ENCODE measurements around the gene BBS7.

BBS7 gene

GRCh38 chr4:121789960-121790829 lies 80.1 kb downstream of the BBS7 start:
- DNase-seq: no peak

GRCh38 chr4:121789455-121789854 lies 80.8 kb downstream of the BBS7 start:
- DNase-seq: no peak

GRCh38 chr4:121788896-121789295 lies 81.4 kb downstream of the BBS7 start:
- no peak for DNase-seq

- DNase-seq: no peak
Observed at GRCh38 chr4:121786221-121786620, 84.1 kb downstream of the BBS7 start.

GRCh38 chr4:121785479-121785878 lies 84.8 kb downstream of the BBS7 start:
- no peak for DNase-seq

- no peak for DNase-seq
Observed at GRCh38 chr4:121784975-121785374, 85.3 kb downstream of the BBS7 start.

- no peak for DNase-seq
Observed at GRCh38 chr4:121784401-121784800, 85.9 kb downstream of the BBS7 start.

- DNase-seq: no peak
Observed at GRCh38 chr4:121783210-121783609, 87.1 kb downstream of the BBS7 start.

GRCh38 chr4:121778991-121779628 lies 91.2 kb downstream of the BBS7 start:
- DNase-seq: no peak

GRCh38 chr4:121777625-121778024 lies 92.6 kb downstream of the BBS7 start:
- DNase-seq: no peak

- DNase-seq: no peak
Observed at GRCh38 chr4:121776610-121777401, 93.5 kb downstream of the BBS7 start.
